H7 (cell line): Measurements from ENCODE around the gene MRAS. TPM values are rescaled to one million over a fixed set of nuclear protein-coding genes. Genes with fewer than 3 reads are reported as not detected.
"Not testable (repeated sequence)": the region's sequence is repeated elsewhere in the genome, so short reads cannot be mapped to it uniquely, and the experiment has no call there.

Experiments used
- DNase-seq: peaks from one replicate; pipeline ENCODE4 v3.0.0; 2012
- H3K27me3 ChIP-seq: 2 replicates; pipeline ENCODE4 v1.6.0; 2011; ENCODE audit warnings: mild to moderate bottlenecking, low read length; ENCODE audit not compliant: control insufficient read depth, insufficient read depth
- H3K36me3 ChIP-seq: replicated peaks from 2 replicates; pipeline ENCODE4 v1.5.1; 2011; ENCODE audit warnings: low read length; ENCODE audit not compliant: control insufficient read depth, insufficient read depth
- H3K4me3 ChIP-seq: 2 replicates; pipeline ENCODE4 v1.5.1; 2011; ENCODE audit warnings: low read depth, mild to moderate bottlenecking, control low read depth, low read length, moderate library complexity; ENCODE audit not compliant: insufficient read depth
- total RNA-seq: library from RNA; depleted of rRNA; stranded (reverse); fragments of >200 nt; shearing (Covaris generic); gene quantifications from 2 replicates; pipeline ENCODE4 v1.2.3, GENCODE V29; 2014

MRAS gene
- total RNA-seq, 1 experiment from 2014 or later: 24.4 TPM

DNA sequence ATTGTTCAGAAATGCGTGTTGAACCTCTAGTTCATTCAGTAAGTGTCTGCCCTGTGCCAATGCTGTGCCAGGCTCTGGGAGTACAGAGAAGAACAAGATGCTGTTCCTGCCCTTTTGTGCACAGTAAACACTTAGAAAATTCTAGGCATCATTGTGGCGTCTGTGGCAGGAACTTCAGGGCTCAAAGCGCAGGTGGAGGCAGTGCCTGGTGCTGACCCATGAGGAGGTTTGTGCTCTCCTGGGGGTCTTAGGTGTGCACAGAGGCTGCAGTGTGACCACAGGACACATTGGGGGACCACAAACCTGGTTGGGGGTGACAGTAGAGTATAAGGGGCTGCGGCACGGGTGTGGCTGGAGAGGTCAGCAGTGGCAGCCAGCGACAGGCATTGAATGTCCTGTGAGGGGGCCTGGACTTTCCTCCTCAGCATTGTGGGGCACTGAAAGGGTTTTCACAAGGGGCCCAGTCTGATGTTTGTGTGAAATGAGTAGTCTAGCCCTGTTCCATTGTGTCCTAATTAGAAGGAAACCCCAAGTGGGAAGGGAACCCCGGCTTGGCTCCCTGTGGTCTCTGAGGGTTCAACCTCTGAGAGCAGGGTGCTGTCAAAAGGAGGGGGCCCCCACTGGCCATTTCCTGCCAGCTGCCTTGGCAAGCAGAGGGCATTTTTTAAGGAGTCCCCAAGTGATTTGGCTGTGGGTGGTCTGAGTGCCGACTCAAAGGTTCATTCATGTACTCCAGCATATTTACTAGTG, 20.9 kb downstream of the MRAS start:
- no peak for DNase-seq

DNA sequence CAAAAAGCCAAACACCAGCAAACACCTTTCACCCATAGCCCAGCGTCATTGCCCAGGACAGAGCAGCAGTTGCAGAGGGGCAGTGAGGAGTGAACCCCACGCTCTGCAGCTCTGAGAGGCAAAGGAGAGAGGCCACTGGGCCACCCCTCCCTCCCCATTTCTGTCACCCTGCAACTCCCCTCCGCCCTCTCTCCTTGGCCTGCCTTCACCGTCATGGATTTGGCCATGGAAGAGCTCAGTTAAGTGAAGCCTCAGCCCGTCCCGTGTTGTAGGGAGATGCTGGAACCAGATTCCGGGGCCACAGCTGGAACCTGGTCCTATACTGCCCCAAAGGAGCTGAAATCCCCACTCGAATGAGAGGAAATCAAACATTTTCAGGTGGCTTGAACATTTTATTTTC, 21.9 kb downstream of the MRAS start:
- H3K4me3 ChIP-seq: no peak overlapping the region

More for the DNA sequence above, 20.9 kb downstream of the MRAS start:
- no peaks in the 10 kb centered on the region for H3K36me3 ChIP-seq
- no peaks in the 10 kb centered on the region for H3K27me3 ChIP-seq
- H3K4me3 ChIP-seq: no peak overlapping the region

DNA sequence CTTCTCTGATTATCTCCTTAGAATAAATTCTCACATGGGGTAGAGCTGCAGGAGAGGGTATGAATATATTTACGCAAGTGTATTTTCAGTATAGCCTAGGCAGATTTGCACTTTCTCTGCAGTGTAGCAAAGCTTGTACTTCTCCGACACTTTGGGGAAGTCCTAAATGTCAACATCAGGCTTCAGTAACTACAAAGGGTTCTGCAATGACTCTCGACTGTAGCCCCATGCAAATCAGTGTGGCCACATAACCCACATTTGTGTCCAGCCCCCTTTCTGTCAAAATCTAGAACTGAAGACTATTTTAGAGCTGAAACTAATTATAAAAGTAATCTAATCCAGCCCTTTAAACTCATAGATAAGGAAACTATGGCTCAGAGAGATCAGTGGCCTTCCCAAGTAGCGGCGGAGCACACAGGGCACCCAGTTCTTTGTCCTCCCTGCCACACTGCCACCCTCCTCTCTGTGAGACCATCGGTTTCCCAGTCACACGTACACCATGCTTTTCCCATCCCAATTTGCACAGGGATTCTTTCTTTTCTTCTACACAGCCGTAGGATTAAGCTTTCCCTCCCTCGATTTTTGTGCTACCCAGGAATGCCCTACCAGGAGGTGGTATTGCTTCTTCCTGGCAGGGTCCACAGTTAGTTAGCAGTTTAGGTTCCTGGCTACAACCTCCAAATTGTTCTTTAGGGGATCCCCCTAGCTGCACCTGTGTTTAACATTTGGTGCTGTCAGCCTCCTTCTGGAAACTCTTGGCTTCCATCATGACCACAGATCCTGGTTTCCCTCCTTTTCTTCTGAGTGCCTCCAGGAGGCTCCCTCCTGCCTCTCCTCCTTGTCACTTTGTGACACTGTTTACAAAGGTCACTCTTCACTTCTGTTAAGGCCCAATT, 22.9 kb downstream of the MRAS start:
- Histone ChIP-seq H3K4me3 (no peak overlapping the region), H3K36me3 (no peaks in the 10 kb centered on the region), H3K27me3 (no peaks in the 10 kb centered on the region)
- no peak for DNase-seq

More for the DNA sequence above, 21.9 kb downstream of the MRAS start:
- no peaks in the 10 kb centered on the region for H3K36me3 ChIP-seq
- DNase-seq: no peak
- H3K27me3 ChIP-seq: no peaks in the 10 kb centered on the region

DNA sequence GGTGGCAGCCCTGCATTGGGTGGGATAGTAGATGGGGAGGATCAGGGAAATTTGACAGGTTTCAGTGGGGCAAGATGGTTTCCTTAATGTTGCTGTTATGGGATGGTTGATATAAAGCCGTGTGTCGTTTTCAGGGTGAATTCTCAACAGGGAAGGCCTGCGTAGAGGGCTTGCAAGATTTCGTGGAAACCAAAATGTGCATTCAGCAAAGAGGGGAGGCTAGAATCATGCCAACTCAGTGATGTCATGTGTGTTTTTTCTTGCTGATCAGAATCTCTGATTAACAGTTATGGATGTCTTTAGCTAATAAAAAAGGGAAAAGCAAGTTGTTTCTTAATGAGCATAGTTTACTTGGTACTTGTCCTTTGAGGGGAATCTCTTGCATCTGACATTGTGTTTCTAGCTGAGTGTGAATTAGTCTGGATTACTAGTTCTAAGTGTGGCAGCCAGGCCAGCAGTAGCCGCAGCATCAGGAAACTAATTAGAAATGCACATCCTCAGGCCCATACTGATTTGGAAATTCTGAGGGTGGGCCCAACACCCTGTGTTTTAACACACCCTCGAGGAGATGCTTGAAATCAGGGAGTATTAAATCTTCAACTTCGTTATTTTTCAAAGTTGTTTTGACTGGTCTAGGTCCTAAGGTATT, 24.8 kb downstream of the MRAS start:
- Histone ChIP-seq H3K4me3 (no peak overlapping the region), H3K36me3 (no peaks in the 10 kb centered on the region), H3K27me3 (no peaks in the 10 kb centered on the region)
- DNase-seq: no peak

DNA sequence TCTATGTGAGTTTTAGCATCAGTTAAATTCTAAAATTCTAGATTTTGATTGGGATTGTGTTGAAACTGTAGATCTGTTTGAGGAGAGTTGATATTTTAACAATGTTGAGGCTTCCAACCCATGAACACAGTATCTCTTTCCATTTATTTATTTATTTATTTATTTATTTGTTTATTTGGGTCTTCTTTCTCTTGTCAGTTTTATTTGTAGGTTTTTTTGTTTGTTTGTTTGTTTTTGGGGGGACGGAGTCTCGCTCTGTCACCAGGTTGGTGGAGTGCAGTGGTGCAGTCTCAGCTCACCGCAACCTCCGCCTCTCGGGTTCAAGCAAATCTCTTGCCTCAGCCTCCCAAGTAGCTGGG, 25.3 kb downstream of the MRAS start:
- DNase-seq: no peak
- no peaks in the 10 kb centered on the region for H3K27me3 ChIP-seq
- no peak overlapping the region for H3K4me3 ChIP-seq
- H3K36me3 ChIP-seq: no peaks in the 10 kb centered on the region

DNA sequence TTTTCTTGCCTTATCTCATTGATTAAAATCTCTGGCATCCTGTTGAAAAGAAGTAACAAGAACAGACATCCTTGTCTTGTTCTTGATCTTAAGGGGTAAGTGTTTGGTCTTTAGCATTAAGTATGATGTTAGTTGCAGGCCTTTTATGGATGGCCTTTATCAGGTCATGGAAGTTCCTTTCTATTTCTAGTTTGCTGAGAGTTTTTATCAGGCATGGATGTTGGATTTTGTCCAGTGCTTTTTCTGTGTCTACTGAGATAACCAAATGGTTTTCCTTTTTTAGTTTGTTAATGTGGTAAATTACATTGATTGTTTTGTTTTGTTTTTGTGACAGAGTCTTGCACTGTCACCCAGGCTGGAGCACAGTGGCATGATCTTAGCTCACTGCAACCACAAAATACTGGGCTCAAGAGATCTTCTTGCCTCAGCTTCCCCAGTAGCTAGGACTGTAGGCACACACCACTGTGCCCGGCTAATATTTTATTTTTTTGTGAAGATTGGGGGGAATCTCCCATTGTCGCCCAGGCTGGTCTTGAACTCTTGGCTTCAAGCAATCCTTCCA, 26.3 kb downstream of the MRAS start:
- DNase-seq: no peak
- no peak overlapping the region for H3K4me3 ChIP-seq
- H3K27me3 ChIP-seq: no peaks in the 10 kb centered on the region
- no peaks in the 10 kb centered on the region for H3K36me3 ChIP-seq

DNA sequence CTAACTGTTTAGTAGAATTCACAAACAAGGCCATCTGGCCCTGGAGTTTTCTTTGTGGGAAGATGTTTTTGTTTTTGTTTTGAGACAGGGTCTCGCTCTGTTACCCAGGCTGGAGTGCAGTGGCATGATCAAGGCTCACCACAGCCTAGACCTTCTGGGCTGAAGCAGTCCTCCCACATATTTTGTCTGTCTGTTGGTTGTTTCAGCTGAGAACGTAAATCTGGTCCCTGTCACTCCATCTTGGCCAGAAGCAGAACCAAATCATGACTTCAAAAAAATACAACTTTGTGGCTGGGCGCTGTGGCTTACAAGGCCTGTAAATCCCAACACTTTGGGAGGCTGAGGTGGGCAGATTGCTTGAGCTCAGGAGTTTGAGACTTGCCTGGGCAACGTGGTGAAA, 27.1 kb downstream of the MRAS start:
- DNase-seq: no peak
- no peaks in the 10 kb centered on the region for H3K36me3 ChIP-seq

DNA sequence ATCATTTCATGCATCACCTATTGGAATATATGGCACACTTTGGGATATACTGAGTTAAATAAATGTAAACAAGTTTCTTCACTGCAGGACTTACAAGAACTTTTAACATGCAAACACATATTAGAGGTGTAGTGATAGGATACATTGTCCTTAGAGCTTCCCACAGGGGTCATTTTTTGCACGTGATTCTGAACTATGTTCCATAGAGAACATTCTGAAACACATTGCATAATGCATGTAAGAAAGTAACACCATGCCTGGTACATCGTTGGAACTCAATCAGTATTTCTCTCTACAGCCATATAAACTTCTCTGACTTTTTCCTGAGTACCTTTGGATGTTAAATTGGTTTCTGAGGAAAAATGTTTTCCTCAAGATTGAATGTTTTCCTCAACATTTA, 28.3 kb downstream of the MRAS start:
- Histone ChIP-seq H3K36me3 (no peaks in the 10 kb centered on the region; the same call in 1 of the 2 replicates), H3K27me3 (no peaks in the 10 kb centered on the region), H3K4me3 (no peak overlapping the region)
- no peak for DNase-seq

More for the DNA sequence above, 27.1 kb downstream of the MRAS start:
- no peak overlapping the region for H3K4me3 ChIP-seq
- no peaks in the 10 kb centered on the region for H3K27me3 ChIP-seq

DNA sequence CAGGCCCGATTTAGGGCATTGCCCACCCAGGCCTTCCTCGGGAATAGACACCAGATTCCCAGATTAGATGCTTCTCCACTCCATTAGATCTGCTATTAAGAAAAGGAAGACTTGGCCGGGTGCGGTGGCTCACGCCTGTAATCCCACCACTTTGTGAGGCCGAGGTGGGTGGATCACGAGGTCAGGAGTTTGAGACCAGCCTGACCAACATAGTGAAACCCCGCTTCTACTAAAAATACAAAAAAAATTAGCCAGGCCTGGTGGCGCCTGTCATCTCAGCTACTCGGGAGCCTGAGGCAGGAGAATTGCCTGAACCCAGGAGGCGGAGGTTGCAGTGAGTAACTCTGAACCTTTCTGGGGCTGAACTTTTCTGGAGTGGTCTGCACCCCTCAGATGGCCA, 28.8 kb downstream of the MRAS start:
- not testable (repeated sequence) for H3K4me3 ChIP-seq, H3K27me3 ChIP-seq, H3K36me3 ChIP-seq, DNase-seq

DNA sequence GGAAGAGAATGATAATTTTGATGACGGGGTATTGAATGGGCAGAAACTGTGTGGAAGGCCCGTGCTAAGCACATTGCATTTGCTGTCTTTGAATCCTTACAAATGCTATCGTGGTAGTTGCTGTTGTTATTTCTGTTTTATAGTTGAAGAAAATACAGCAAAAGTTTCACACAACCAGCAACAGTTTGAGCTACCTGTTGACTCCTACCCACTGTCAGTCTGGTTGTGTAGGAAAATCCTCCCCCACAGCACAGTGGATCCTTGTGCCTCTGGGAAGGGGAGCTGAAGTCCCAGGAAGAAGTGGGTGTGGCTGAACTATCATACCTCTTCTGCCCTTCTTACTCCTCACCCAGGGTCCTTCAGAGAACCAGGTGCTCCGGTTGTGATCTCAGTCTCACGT, 29.4 kb downstream of the MRAS start:
- Histone ChIP-seq H3K27me3 (no peaks in the 10 kb centered on the region), H3K4me3 (no peak overlapping the region), H3K36me3 (no peaks in the 10 kb centered on the region; the same call in 1 of the 2 replicates)
- no peak for DNase-seq

DNA sequence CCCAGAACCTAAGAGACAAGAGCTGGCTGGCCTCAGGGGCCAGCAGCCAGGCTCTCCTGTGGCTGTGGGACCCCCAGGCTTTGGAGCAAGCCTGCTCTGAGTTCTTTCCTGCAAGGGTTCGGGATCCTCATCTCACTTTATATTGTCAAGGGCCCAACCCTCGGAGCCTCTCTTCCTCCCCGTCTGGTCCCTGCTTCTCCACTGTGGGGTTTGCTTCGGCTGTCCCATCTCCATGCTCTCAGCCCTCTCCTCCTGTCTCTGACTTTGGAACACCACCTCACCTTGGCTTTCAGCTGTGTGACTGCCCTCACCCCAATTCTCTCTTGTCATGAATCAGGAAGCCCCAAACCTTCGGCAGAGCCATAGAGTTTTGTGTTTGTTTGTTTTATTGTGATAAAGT, 30.0 kb downstream of the MRAS start:
- Histone ChIP-seq H3K36me3 (no peaks in the 10 kb centered on the region; the same call in 1 of the 2 replicates), H3K4me3 (no peak overlapping the region), H3K27me3 (no peaks in the 10 kb centered on the region)
- DNase-seq: no peak

DNA sequence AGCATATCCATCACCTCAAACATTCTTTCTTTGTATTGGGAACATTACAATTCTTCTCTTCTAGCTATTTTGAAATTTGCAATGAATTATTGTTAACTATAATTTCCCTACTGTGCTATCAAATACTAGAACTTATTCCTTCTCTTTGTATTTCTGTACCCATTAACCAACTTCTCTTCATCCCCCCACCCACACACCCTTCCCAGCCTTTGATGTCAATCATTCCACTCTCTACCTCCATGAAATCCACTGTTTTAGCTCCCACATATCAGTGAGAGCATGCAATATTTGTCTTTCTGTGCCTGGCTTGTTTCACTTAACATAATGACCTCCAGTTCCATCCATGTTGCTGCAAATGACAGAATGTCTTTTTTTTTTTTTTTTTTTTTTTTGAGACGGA, 30.6 kb downstream of the MRAS start:
- no peak for DNase-seq
- Histone ChIP-seq H3K27me3 (no peaks in the 10 kb centered on the region), H3K36me3 (no peaks in the 10 kb centered on the region; the same call in 1 of the 2 replicates), H3K4me3 (no peak overlapping the region)

DNA sequence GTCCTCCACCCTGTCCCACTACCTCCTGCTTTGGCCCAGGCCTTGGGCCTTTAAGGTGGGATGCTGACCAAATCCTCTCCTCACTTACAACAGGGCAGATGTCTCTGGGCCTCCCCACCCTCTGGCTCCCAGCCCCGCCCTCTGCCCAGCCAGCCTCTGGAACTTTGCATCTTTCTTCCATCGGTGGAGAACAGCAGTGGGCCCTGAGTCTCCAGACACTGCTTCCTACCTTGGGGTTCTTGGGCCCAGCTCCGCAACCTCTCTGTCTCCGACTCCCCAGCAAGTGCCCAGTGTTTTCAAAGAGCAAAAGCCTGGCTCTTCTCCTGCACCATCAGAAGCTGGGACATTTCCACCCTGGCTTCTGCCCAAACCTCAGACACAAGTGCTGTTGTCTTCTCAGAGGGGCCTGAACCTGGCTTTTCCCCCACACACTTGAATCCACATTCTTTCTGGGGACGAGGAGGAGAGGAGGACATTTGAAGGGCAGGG, 33.1 kb downstream of the MRAS start:
- DNase-seq: no peak
- H3K4me3 ChIP-seq: no peak overlapping the region
- H3K36me3 ChIP-seq: no peaks in the 10 kb centered on the region; the same call in 1 of the 2 replicates
- H3K27me3 ChIP-seq: no peaks in the 10 kb centered on the region

DNA sequence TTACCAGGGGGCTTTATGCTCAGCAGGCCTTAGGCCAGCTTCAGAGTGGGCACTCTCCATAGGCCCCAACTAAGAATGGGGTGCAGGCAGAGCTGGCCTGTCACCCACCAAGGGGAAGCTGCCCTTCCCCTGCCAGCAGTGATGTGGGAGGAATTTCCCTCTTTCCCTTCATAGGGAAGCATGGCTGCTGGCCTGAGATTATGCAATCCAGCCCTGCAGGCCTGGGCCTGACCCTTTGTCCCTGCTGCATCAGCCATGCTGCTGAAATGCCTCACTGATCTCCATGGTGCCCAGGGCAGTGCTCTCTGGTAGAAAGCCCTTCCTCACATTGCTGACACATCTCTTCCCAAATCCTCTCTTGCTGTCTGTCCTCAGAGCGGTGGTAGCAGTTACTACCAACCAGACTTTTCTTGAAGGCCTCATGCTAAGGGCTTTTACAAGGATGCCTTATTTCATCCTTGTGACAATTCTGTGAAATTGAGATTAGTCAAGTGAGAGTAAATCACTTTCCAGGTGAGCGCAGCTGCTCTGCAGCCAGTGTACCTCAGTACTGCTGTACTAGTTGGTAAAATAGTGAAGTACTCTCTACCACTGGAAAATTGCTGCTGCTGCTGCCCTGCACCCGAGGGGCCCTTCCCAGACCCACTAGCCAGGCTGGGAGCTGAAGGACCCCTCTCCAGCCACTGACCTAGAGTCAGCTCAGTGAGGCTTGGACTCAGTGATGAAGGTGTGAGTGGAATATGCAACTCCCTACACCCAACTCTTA, 33.8 kb downstream of the MRAS start:
- Histone ChIP-seq H3K36me3 (no peaks in the 10 kb centered on the region; the same call in 1 of the 2 replicates), H3K4me3 (no peak overlapping the region), H3K27me3 (no peaks in the 10 kb centered on the region)
- DNase-seq: no peak
